ENCODE results near the gene PIGL.
A peak's percentile ranks its signal among the peaks of the same experiment; 100 is the strongest.

The PIGL gene

DNA sequence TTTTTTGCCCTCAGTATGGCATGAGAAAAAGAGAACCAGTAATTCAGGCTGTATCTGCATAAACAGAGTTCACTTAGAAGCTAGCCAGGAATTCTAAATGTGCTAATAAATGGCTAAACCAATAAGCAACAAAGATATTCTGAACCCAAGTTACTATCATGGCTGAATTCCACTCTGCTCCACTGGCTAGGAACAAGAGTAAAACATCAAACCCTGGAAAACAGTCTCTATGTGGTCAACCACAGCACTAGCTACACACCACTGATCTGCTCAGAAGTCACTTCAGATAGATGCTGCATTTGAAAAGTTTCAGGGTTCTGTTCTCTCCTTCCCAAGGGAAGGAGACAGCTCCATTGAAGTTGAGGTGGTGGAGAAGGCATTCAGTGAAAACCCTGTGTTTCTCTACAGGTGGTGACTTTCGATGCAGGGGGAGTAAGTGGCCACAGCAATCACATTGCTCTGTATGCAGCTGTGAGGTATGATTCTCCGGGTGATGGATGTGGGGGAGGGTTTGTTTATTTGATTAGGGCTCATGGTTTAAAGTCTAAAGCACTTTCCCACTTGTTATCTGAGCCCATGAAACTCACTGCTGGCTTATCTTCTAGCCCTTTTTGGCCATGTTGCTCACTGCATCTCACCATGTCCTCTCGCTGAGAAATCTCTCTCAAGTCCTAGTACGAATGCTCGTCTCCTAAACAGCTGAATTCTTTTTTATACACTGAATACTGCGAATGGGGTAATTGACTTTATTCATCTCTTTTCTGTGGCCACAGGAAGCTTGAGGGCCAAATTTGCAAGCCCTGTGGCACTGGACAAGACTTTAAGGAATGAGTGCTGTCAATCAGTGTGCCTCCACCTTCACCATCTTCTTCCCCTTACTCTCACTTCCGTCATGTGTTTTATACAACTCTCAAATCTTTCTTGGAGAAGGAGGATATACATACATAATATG lies 96.4 kb downstream of the PIGL start:
- no peak for DNase-seq

DNA sequence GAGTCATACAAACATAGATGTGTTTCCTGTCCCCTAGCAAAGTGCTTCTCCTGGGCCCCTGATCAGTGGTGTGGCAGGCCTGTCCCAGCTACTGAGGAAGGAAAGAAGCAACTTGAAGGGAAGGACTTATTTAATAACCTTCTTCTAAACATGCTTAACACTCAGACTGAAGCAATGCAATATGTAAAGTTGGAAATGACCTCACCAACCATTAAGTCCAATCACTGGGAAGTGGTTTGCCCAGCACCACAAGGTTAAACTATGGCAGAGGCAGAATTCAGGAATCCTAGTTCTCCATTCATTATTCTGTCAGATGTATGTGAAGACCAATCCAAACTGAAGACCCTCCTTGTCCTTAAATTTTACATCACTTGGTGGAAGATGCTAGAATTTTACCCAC lies 97.2 kb downstream of the PIGL start:
- DNase-seq = no peak

DNA sequence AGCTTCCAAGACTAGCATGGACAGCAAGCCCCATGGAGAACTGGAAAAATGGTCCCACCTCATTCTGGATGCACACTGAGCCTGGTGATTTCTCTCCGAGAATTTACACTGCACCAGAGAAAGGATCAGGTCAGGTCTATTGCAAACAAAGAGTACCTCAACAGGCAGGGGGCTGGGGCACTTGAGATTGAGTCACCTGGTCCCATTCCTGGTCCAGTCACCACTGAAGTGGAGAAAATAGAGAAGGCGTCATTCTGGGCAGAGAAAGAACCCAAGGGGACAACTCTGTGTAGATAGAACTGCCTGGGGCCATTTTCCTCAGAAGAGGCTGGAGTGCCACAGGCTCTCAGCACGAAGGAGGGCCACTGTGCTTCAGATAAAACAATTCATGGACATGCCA lies 97.8 kb downstream of the PIGL start:
- no peak for DNase-seq

DNA sequence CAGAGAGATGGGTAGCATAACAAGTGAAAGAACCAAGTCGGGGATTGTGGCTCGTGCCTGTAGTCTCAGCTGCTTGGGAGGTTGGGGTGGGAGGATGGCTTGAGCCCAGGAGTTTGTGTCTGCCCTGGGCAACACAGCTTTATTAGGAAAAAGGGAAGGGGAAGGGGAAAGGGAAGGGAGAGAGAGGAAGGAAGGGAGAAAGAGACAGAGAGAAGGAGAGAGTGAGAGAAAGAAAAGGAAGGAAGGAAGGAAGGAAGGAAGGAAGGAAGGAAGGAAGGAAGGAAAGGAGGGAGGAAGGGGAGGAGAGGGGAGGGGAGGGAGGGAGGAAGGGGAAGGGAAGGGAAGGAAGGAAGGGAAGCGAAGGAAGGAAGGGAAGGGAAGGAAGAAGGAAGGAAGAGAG lies 103.0 kb downstream of the PIGL start:
- no peak for DNase-seq

DNA sequence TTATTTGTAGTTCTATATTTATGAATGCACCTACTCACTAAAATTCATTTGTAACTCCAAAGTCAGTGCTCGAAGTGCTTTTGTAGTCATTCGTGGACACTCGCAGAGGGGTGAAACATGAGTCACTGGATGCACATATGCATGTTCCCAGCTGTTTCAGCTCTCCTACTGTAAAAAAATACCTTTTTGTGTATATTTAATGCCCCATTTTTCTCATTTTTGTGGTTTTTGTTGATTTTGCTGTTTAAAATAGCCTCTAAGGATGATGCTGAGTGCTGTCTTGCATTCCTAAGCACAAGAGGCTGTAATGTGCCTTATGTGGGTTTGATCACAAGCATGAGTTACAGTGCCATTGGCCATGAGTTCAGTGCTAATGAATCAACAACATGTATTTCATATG lies 105.6 kb downstream of the PIGL start:
- no peak for DNase-seq

DNA sequence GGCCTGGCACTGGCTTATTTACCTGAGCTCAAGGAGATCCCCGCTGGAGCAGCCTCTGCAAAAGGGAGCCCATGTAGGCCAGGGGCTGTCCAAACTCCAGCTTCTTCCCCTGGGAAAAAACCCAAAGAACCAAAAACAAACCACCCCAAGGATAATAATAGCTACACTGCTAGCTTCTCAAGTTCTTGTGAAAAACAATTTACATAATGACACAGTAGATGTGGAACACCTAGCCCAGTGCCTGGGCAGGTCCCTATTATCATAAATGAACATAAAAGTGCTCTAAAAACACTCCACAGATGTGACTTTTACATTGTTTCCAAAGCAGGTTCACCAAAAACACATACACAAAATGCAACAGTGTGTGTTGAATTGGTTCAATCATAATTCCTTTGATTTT lies 109.0 kb downstream of the PIGL start:
- DNase-seq = no peak

DNA sequence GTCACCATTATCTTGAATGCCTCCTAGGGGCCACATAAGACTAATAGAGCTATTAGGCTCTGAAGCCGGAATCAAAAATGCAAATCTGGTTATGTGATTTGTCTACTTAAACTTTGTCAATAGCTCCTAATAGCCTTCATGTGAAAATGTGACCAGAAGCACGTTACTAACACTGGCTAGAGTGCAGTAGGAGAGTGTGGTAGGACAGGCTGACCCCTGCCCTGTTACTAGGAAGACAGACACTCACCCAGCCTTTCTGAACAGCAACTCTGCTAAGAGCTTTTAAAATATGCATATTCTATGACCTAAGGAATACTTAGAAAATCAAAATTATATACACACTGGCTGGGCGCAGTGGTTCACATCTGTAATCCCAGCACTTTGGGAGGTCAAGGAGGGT lies 110.0 kb downstream of the PIGL start:
- DNase-seq = no peak

DNA sequence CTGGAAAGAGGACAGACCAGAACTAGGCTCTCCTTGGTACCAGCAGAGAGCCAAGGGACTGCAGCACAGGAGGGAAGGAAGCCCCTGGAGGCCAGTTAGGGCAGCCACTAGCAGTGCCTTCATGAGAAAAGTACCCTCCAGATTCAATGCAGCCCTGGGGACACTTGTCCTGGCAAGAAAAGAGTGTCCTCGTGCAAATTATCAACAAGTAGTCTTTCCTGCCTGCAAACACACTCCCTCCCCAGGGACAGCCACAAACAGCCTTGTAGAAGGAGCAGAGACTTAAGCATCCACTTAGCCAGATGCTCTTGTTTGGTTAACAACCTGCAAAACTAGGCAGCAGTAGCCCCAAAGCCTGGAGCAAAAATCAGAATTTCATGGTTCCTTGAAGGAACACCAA lies 112.0 kb downstream of the PIGL start:
- peak; percentile 92 for DNase-seq

DNA sequence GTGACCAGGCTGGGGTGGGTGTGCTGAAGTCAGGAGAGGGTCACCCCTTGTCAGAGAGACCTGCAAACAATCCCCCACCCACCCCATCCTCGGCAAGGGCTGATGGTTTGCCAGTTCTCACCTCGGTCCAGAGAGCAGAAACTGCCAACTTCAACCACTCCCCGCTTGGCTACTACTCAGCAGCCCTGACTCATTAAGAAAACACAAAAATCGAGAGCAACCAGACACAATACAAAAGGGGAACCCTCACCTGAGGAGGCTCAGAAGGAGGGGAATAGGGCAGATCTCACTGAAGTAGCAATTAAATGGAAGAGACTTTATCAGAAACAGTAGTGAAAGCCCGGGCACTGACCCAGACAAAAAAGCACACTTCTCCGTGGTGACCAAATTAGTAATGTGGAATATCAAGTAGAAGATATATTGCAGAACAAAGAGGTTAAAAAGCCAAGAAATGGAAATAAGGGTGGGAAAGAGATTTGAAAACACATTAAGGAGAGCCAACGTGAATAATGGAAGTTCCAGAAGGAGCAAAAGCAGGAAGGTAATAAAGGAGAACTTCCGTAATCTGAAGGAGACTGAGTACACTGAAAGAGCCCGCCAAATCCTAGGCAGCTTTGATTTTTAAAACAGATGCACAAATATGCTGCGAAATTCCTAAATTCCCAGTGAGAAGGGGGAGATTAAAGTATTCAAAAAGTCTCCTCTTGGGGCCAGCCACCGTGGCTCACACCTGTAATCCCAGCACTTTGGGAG lies 112.7 kb downstream of the PIGL start:
- DNase-seq = no peak

DNA sequence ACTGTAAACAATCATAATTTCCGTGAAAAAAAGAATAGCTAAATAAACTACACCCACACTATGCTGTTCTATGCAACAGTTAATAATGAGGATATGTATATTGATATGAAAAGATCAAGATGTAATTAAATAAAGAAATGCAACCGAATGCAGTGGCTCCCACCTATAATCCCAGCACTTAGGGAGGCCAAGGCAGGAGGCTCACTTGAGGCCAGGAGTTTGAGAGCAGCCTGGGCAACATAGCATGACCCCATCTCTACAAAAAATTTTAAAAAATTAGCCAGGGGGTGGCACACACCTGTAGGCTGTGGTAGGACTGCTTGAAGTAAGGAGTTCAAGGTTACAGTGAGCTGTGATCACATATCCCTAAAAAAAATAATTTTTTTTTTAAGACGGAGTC lies 121.4 kb downstream of the PIGL start:
- DNase-seq = no peak

DNA sequence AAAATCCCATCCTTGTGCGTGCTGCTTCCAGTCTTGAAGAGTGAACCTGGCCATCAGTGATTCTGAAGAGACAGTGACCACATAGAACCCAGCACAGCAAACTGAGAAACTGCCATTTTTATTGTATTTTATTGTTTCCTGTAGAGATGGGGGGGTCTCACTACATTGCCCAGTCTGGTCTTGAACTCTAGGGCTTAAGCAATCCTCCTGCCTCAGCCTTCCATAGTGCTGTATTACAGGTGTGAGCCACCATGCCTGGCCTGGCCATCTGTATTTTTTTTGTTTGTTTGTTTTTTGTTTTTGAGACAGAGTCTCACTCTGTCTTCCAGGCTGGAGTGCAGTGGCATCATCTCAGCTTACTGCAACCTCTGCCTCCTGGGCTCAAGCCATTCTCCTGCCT lies 122.4 kb downstream of the PIGL start:
- no peak for DNase-seq

DNA sequence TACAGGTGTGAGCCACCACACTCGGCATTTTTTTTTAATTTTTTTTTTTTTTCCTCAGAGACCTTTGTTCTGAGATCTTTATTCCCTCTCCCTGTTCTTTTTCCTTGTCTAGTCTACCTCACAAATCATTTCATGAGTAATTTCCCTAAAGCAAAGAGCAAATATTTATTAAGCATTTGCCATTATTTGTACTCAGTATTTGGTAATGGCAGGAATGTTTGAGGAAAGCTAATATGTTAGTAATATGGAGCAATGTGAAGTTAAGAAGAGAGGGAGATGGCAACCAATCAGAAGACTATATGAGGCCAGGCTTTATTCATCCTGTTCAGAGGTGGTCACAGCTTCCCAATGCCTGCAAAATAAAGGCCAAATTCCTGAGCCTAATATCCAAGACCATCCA lies 122.9 kb downstream of the PIGL start:
- DNase-seq = no peak

DNA sequence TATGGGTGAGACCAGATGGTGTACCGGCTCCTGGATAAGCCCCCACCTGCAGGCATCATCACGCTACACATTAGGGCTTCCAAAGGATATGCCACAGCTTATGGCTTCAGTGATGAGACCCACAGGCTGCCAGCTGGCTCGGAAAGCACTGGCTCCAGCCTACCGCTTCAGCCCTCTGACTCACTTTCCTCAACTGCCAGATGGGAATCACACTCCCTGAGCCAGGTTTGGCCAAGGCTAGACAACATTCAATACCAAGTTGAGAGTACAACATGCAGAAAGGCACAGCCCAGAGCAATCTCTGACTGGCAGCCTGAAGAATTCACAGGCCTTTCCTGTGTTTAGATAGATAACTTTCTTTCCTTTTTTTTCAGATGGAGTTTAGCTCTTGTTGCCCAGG lies 126.0 kb downstream of the PIGL start:
- DNase-seq = no peak

DNA sequence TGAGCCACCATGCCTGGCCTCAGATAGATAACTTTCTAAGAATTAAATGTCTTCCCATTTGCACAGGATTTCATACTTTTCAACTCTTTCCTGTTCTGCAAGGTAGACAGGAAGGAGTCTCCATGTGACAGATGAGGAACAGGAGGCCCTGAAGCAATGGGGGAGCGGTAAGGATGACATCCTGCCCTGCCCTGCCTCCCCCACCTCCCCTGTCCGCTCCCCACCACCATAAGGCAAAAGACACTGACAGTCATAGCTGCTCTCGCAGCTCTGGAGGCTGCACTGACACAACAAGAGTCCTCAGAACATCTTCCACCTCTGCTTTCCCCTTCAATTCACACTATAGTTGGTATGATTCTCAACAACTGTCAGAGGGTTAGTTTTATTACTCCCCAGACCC lies 126.6 kb downstream of the PIGL start:
- DNase-seq = no peak

DNA sequence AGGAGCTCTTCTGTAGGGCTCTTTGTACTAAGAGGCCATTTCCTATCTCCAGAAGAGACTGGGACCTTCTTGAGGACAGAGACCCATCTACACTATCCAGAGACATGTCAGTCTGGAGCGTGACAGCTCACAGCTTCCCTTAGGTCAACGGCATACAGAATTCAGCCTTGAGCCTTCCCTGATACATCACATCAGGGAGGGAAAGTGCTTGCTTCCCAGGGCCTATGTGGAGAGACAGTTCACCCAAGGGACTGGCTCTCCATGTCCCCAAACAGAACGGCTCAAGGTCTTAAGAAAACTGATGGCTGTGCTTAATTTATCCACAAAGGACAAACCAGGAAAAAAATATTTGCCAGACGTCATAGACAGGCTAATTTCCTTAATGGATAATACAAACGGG lies 128.6 kb downstream of the PIGL start:
- DNase-seq = no peak

DNA sequence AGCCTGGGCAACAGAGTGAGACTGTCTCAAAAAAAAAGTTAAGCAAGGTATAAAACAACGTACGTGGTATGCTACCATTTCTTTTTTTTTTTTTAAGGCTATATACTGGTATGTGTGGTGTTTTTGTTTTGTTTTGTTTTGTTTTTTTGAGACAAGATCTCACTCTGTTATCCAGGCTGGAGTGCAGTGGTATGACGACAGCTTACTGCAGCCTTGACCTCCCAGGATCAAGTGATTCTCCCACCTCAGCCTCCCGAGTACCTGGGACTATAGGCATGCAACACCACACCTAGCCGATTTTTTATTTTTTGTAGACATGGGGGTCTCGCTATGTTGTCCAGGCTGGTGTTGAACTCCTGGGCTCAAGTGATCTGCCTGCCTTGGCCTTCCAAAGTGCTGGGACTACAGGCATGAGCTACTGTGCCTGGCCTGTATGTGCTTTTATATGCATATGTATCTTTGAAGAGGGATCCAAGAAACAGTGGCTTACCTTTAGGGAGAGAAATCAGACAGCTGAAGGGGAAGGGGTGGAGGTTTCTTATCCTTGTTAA lies 129.8 kb downstream of the PIGL start:
- no peak for DNase-seq

DNA sequence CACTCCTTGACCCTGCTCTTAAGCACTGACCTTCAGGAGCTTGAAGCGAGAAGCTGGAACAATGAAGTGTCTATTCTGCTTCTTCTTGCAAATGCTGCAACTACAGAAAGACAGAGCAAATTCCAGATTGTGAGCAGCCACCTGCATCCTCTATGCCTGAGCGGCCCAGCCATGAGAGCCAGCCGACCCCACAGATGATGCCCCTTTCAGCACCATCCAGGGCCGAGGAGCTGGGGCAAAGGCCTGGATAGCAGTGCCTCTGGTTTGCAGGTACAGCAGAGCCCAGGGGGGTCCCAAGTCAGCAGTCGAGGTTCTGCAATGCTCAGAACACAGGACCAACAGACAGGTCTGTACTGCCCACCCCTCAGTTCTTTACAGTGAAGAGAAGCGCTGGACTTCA lies 131.6 kb downstream of the PIGL start:
- DNase-seq = no peak

DNA sequence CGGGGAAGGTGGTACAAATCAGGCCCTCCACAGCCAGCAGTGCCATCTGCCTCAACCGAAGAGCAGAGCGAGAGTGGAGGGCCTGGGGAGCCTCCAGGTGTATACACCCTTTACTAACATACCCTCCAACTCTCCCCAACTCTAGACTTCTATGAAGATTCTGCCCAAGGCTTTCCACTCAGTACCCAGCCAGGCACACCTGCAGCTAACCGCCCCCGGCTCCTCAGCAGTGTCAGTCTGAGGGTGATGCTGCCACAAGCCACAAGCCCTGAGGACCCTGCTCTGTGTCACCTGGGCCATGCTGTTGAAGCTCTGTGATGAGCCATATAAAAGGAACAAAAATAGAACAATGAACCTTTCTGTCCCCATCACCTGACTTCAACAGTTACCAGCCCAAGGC lies 132.4 kb downstream of the PIGL start:
- no peak for DNase-seq

DNA sequence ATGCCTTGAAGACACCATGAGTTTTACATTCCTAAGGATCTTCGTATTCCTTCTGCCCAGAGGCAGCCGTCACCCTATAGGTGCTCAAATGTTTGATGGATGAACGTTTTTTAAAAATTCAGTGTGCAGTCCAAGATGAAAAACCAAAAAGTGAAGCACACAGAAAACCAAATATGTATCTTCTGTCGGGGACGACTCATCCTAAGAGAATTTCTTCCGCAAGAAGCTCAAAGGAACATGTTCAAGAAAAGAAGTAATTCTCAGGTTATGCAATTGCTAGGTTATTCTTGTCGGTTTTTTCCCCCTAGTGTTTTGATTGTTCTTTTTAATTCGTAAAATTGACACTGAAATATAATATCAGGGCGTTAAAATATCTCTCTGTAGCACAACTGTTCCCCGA lies 134.8 kb downstream of the PIGL start:
- DNase-seq = no peak

DNA sequence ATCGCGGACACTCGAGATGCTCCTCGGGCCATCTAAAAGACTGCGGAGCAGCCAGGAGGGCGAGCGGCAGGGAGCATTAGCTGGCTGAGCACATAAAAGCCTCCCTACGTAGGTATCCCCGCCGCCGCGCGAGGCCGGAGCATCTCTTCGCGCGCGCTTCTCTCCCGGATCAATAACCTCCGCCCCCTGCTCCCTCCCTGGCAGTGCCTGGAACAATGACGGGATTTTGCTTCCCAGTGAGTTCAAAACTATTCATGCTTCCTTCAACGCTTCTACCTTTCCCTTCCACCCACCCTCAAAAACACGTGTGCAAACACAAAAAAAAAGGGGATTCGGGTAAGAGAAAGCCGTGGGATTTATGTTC lies 135.3 kb downstream of the PIGL start:
- peak; percentile 29 for DNase-seq

DNA sequence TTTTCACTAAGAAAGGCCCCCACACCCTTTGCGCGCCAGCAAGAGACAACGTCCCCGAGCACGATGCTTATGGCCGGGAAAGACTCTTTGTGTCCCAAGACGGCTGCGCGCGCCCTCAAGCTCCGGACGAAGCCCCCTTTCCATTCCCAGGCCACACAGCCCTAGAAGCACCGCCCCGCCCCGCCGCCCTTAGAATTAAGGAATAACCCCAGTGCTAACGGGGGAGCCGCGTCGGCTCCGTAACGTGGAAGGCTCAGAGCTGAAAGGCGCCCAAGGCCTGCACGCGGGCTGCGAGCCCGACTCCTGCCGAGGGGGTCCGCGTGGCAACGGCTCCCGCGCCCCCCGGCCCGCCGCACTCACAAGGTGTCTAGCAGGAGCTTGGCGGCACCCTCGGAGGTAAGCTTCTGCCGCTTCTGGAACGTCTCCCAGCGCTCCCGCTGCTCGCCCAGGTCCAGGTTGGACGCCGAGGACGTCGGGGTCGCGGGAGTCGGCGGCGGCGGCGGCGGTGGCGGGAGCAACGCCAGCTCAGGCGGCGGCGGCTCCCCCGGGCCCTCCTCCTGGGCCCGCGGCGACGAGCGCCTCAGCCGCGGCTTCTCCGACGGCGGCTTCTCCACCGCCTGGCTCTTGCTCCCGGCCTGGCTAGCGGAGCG lies 135.8 kb downstream of the PIGL start:
- DNase-seq = peak; percentile 33

DNA sequence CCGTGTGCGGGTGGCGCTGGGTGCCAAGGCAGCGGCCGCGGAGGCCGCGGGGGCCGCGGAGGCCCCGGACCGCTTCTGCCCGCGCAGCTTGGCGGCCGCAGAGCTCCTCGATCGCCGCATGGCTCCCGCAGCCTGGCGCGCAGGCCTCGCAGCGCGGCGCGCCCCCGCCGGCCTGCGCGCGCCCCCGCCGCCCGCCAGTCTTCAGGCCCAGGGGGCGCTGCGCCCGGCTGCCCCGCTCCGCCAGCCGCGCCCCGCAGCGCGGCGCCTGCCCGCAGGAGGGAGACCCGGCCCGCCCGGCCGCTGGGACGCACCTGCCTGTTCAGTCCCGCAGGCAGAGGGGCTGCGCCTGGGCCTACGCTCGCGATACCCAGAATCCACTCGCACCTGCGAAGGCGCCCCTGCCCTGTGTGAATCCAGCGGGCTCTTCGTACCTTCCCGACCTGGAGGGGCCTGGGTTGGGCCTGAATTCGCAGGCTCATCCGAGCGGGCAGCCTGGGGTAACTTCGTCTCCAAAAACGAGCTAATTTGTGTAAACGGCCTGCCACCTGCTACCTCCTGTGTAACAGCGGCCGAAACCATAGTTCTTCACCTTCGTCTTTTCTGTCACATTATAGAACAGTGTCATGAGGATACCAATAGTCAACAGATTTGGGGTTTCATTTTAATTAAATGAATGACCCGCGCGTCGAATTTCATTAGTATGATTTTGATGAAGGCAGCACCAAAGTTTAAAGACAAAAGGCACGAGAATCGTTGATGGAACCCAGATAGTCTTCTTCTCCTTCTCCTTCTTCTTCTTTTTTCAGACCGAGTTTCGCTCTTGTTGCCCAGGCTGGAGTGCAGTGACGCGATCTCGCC lies 136.5 kb downstream of the PIGL start, which contains the start of gene CENPV:
CENPV (minus strand) TSS at position 153 of the 858 bp plus-strand sequence; CDS start at position 120, 33 bp downstream.
- DNase-seq = no peak

All from NCI-H524 treated with DMSO at 0.1 percent for 48 hours (cell line).